C4-2B (cell line): ENCODE results near the gene STAMBPL1.

Experiments
- ZFX ChIP-seq: fragments of 450-650 bp; IDR thresholded peaks from 2 replicates; pipeline ENCODE4 v1.6.1; 2017
- TF ChIP-seq, protein P1 (sequence below): fragments of 450-650 bp; conservative IDR thresholded peaks from 2 replicates; pipeline ENCODE4 v1.5.1; 2017; ENCODE audit warnings: mild to moderate bottlenecking

DNA sequence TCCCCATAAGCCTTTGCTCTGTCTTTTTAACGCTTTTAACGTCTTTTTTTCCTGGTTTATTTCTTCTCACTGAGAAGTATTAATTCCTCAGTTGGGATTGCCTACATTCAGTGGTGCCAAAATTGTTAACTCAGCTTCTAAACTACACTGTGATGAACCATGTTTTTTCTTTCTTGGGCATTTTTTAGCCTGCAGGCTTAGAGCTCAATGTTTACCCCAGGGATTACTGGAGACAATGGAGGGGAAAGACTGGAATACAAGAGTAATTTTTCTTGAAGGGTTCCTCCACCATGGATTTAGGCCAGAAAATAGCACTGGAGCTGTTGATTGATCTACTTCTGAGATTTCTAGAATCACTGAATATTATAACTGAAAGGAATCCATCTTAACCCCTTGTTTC, 19.8 kb downstream of the STAMBPL1 start:
- TF ChIP-seq, protein P1, sequence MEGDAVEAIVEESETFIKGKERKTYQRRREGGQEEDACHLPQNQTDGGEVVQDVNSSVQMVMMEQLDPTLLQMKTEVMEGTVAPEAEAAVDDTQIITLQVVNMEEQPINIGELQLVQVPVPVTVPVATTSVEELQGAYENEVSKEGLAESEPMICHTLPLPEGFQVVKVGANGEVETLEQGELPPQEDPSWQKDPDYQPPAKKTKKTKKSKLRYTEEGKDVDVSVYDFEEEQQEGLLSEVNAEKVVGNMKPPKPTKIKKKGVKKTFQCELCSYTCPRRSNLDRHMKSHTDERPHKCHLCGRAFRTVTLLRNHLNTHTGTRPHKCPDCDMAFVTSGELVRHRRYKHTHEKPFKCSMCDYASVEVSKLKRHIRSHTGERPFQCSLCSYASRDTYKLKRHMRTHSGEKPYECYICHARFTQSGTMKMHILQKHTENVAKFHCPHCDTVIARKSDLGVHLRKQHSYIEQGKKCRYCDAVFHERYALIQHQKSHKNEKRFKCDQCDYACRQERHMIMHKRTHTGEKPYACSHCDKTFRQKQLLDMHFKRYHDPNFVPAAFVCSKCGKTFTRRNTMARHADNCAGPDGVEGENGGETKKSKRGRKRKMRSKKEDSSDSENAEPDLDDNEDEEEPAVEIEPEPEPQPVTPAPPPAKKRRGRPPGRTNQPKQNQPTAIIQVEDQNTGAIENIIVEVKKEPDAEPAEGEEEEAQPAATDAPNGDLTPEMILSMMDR: no peak
- TF ChIP-seq ZFX: no peak
